ENCODE results near the gene AMBRA1. TPM values are rescaled to one million over a fixed set of nuclear protein-coding genes. Genes with fewer than 3 reads are reported as not detected.

The AMBRA1 gene
- polyA plus RNA-seq, 1 donor, result 12.1 TPM

DNA sequence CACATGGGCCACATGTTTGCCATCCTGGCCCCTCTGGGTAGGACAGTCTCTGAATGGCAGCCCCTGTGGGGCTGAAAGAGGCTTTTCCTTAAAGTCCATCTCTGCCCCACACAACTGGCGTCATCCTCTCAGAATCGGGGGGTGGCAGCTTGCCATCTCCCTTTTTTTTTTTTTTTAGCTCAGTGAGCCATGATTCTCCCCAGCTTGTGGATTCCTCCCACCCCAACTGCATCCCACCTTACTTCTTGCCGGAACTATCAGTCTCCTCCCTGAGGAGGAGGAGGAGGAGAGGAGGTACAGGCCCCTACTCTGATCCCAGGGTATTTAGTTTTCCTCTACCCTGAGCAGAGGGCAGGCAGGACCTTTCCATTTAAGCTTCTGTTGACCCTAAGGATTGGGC lies 243.1 kb downstream of the AMBRA1 start:
- DNase-seq (ENCODE audit: low read depth), result no peak

DNA sequence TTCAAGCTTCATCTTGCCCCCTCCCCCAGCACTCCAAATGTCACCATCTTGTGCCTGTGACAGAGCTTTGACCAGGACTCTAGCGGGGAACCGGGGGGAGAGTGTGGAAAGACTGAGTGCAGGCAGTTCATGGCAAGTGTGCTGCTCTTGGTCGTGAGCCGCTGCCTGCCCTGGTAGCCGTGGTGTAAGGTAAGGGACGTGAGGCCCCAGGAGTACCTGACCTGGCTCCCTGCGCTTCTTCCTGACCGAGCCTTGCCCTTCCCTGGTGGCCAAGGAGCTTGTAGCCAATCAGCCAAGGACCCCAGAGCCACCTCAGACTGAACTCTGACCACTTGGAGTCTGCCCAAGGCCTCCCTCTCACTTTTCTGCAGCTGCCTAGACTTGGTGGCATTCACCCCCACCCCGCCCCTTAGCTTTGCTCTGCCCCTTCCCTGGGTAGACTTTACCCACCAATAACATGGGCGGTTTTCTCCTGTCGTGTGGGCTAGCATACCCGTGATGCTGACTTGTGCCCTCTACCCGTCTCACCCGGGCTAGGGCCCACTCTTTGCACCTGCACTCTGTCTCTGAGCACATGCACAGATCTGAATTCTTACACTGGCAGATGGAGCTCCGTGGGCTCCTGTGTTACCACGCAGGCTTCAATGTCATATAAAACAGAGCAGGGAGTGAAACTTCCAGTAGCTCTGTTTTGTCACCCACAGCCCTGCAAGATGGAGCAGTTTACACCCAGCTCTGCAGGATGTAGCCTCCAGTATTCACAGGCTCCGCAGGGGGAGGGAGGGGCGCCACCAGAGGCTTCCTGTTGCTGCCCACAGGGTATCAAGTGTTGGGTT lies 245.0 kb downstream of the AMBRA1 start:
- no peak for DNase-seq (ENCODE audit: low read depth)

DNA sequence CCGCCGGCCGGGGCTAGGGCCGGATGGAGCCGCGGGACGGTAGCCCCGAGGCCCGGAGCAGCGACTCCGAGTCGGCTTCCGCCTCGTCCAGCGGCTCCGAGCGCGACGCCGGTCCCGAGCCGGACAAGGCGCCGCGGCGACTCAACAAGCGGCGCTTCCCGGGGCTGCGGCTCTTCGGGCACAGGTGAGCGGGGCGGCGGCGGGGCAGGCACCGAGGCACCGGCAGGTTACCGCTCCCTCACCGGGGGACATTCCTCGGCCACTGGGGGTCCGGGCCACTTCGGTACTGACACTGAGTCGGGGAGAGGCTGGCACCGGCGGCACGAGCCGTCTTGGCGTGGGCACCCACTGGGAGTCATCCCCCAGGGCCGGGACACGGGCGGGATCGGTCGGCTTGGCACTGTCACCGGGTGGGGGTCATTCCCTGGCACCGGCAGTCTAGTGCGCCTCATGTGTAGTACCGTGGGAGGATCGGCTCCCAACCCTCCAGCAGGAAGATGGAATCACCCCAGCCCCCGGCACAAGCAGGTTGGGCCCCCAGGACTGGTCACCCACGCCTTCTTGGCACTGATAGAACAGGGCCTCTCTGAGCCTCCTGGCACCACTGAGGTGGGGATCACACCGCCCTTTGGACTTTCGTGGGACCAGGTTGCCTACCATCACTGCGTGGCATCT lies 246.0 kb downstream of the AMBRA1 start:
- DNase-seq (ENCODE audit: low read depth), result no peak

- peak; percentile 34 for DNase-seq (ENCODE audit: low read depth)
Measured at GRCh38 chr11:46346886-46347636, 246.8 kb downstream of the AMBRA1 start, which contains the start of gene DGKZ. Gene DGKZ, plus strand, starts transcription at chr11:46347463. Its CDS starts 197 bp downstream, at chr11:46347660.

Other genes with a start within 250 kb of the AMBRA1 start
- 77.8 TPM for gene DGKZ, start 246.6 kb downstream of the AMBRA1 start, polyA plus RNA-seq (ENCODE audit: insufficient read length)
- gene MDK, start 212.4 kb downstream of the AMBRA1 start, polyA plus RNA-seq (ENCODE audit: insufficient read length), result 141 TPM
- gene CHRM4, start 202.2 kb downstream of the AMBRA1 start, polyA plus RNA-seq (ENCODE audit: insufficient read length), result 0.09 TPM
- 2.3 TPM for gene HARBI1, start 23.2 kb upstream of the AMBRA1 start, polyA plus RNA-seq (ENCODE audit: insufficient read length)
- gene ATG13, start 23.5 kb upstream of the AMBRA1 start, polyA plus RNA-seq (ENCODE audit: insufficient read length), result 36.4 TPM
- gene ARHGAP1, start 106.6 kb upstream of the AMBRA1 start, polyA plus RNA-seq (ENCODE audit: insufficient read length), result 33.8 TPM
- 6.3 TPM for gene ZNF408, start 107.0 kb upstream of the AMBRA1 start, polyA plus RNA-seq (ENCODE audit: insufficient read length)
- gene F2, start 125.2 kb upstream of the AMBRA1 start, polyA plus RNA-seq (ENCODE audit: insufficient read length), result not detected